Colonic mucosa (tissue), 4 donors: ENCODE results near the gene SPRR2D. TPM values are rescaled to one million over a fixed set of nuclear protein-coding genes. Genes with fewer than 3 reads are reported as not detected.

ENCODE experiments used
- DNase-seq: peaks from one replicate; pipeline ENCODE4 v3.0.0-alpha.2; 2020
- H3K27ac ChIP-seq: fragments of 200-600 bp; one replicate; pipeline ENCODE4 v1.8.0; 2021
- H3K27me3 ChIP-seq: fragments of 200-600 bp; one replicate; pipeline ENCODE4 v1.8.0; 2021
- H3K36me3 ChIP-seq: fragments of 200-600 bp; one replicate; pipeline ENCODE4 v1.8.0; 2021
- H3K4me1 ChIP-seq: fragments of 200-600 bp; one replicate; pipeline ENCODE4 v1.8.0; 2021; ENCODE audit warnings: mild to moderate bottlenecking
- H3K4me3 ChIP-seq: fragments of 200-600 bp; one replicate; pipeline ENCODE4 v1.8.0; 2021
- H3K9ac ChIP-seq, 2 donors: one replicate each; pipeline ENCODE4 v1.7.0; 2013; ENCODE audit warnings: control low read depth in 2 of 2, low read depth in 2 of 2, low read length in 2 of 2
- H3K9me3 ChIP-seq: fragments of 200-600 bp; one replicate; pipeline ENCODE4 v1.8.0; 2021
- intact Hi-C: fragments of 100-400 bp; cut with DNase I; formaldehyde crosslinking; loops from one replicate; pipeline ENCODE4 v1.14.1; 2022
- total RNA-seq, 2 donors: library from RNA; stranded (reverse); fragmentation: NEBNext Ultra II Directional in 1 of 2; extraction: Animal tissue kit (Norgen Biotek cat#: 25700) in 1 of 2; gene quantifications; one replicate each; pipeline ENCODE4 v1.2.1, GENCODE V29; 2021
- TF ChIP-seq, protein P1 (sequence below): fragments of 200-600 bp; IDR thresholded peaks from one replicate; pipeline ENCODE4 v1.8.0; 2022; ENCODE audit warnings: antibody characterized with exemption, mild to moderate bottlenecking
- donor health status: healthy.
- donor health status: DM: no; HTN: no; CAD: no.
- donor health status: DM: no; HTN: no; CAD: no.

Gene SPRR2D
- total RNA-seq, 2 donors from 2014 or later, result not detected

DNA sequence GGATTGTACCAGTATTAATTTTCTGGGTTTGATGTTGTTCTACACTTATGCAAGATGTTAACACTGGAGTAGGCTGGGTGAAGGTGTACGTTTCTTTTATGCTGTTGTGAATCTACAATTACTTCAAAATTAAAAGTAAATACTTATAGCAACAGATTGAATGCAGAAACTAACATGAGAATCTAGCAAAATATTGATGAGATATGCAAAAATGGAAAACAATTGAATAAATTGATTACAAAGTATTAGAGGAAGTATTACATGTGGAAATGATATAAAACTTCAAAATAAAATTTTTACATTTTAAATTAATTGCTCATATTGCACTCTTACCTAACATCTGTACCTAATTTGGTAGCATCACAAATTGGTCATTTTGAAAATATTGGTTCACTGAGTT, 45.1 kb downstream of the SPRR2D start:
- Histone ChIP-seq H3K4me1 (no peaks in the 10 kb centered on the region), H3K9ac (no peak overlapping the region), H3K36me3 (no peaks in the 10 kb centered on the region), H3K27me3 (no peaks in the 10 kb centered on the region), H3K9me3 (no peaks in the 10 kb centered on the region), H3K27ac (no peak overlapping the region), H3K4me3 (no peak overlapping the region)
- DNase-seq, result no peak
- intact Hi-C loops, result no loop called here
- TF ChIP-seq, protein P1, sequence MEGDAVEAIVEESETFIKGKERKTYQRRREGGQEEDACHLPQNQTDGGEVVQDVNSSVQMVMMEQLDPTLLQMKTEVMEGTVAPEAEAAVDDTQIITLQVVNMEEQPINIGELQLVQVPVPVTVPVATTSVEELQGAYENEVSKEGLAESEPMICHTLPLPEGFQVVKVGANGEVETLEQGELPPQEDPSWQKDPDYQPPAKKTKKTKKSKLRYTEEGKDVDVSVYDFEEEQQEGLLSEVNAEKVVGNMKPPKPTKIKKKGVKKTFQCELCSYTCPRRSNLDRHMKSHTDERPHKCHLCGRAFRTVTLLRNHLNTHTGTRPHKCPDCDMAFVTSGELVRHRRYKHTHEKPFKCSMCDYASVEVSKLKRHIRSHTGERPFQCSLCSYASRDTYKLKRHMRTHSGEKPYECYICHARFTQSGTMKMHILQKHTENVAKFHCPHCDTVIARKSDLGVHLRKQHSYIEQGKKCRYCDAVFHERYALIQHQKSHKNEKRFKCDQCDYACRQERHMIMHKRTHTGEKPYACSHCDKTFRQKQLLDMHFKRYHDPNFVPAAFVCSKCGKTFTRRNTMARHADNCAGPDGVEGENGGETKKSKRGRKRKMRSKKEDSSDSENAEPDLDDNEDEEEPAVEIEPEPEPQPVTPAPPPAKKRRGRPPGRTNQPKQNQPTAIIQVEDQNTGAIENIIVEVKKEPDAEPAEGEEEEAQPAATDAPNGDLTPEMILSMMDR, result no peak

DNA sequence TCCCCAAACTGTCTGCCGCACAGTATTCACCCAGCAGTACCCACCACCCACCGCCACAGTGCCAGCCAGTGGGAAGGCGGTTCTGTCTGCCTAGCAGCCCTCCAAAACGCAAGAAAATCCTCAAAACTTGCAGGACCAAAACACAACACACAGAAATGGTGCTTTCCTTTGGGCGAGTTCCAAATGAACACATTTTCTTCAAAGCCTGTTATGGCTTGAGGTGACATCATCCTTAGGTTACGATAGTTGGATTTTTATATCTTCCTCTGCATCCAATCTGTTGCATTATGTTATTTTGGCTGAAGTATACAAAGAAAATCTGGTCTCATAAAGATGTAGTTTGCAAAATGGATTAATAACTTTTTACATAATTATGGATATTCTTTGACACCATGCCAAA, 47.7 kb downstream of the SPRR2D start:
- TF ChIP-seq, protein P1, result no peak
- Histone ChIP-seq H3K36me3 (no peaks in the 10 kb centered on the region), H3K4me3 (no peak overlapping the region), H3K9me3 (no peaks in the 10 kb centered on the region), H3K9ac (no peak overlapping the region), H3K27me3 (no peaks in the 10 kb centered on the region), H3K4me1 (no peaks in the 10 kb centered on the region), H3K27ac (no peak overlapping the region)
- intact Hi-C loops, result no loop called here
- no peak for DNase-seq

Other genes starting within 250 kb of the SPRR2D start
- not detected for gene LCE1D, start 244.4 kb downstream of the SPRR2D start, total RNA-seq
- gene LCE1C, start 234.5 kb downstream of the SPRR2D start, total RNA-seq, result not detected
- not detected for gene LCE1B, start 229.1 kb downstream of the SPRR2D start, total RNA-seq
- gene LCE1A, start 213.6 kb downstream of the SPRR2D start, total RNA-seq, result not detected
- not detected for gene LCE6A, start 198.3 kb downstream of the SPRR2D start, total RNA-seq
- gene LCE7A, start 181.1 kb downstream of the SPRR2D start, total RNA-seq, result not detected
- not detected for gene SMCP, start 162.8 kb downstream of the SPRR2D start, total RNA-seq
- not detected for gene IVL, start 132.6 kb downstream of the SPRR2D start, total RNA-seq
- not detected for gene SPRR5, start 93.9 kb downstream of the SPRR2D start, total RNA-seq
- gene SPRR4, start 70.5 kb downstream of the SPRR2D start, total RNA-seq, result not detected
- not detected for gene SPRR1A, start 57.0 kb downstream of the SPRR2D start, total RNA-seq
- gene SPRR3, start 39.4 kb downstream of the SPRR2D start, total RNA-seq, result not detected
- not detected for gene SPRR1B, start 9.9 kb downstream of the SPRR2D start, total RNA-seq
- not detected for gene SPRR2A, start 16.4 kb upstream of the SPRR2D start, total RNA-seq
- gene SPRR2B, start 30.5 kb upstream of the SPRR2D start, total RNA-seq, result not detected
- gene SPRR2E, start 53.4 kb upstream of the SPRR2D start, total RNA-seq, result not detected
- gene SPRR2F, start 72.4 kb upstream of the SPRR2D start, total RNA-seq, result not detected
- not detected for gene SPRR2G, start 109.8 kb upstream of the SPRR2D start, total RNA-seq
- gene LELP1, start 162.3 kb upstream of the SPRR2D start, total RNA-seq, result not detected
- gene PRR9, start 176.5 kb upstream of the SPRR2D start, total RNA-seq, result not detected
- gene LORICRIN, start 218.6 kb upstream of the SPRR2D start, total RNA-seq, result not detected